HG03432 (cell line): ENCODE results near the gene ALLC.
"Not testable (repeated sequence)": the region's sequence is repeated elsewhere in the genome, so short reads cannot be mapped to it uniquely, and the experiment has no call there.

Experiments used
- ATAC-seq: cut with Tn5 transposase; IDR thresholded peaks from one replicate; pipeline ENCODE4 v1.9.1; 2021; ENCODE audit warnings: mild to moderate bottlenecking, moderate library complexity; ENCODE audit not compliant: unreplicated experiment

ALLC gene

DNA sequence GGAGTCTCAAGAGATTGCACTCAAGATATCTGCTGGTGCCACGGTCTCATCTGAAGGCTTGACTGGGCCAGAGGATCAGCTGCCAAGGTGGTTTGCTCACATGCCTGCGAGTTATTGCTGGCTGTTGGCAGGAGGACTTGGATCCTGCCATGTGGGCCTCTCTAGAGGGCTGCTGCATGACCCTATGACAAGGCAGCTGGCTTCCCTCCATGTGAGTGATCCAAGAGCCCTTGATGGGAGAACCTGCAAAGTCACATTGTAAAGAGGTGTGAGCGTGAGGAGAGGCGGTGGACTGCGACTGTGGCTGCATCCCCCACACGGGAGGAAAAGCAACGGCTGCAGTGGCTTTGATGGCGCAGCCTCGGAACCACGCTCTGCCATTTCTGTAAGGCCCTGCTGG lies 4.0 kb upstream of the ALLC start:
- ATAC-seq: no peak

DNA sequence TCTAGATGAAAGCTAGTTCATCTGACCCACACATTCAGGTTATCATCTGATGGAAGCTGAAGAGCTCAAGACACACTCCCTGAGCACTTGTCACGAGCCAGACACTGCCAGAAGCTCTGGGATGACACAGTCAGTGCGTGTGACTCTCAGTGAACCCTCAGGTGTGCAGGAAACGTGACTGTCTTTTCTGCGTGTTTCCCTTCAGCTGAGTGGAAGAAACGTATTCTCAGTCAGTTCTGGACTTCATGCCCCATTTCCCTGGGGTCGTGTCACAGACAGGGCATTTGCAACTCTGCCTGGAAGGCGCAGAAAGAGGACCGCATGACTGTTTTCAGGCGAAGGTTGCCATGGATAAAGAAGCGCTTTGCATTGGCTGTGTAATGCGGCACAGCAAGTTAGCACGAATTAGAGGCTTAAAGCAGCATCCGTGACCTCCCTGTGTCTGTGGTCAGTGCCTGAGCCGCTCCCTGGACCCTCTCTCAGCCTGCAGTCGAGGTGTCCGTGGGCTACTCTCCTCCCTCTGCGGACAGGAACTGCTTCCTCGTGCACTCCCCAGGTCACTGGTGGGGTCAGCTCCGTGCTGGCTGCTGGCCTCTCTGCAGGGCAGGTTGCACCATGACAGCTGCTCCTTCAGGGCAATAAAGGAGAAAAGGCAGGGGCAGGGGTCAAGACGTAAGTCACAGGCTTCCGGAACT lies 3.3 kb upstream of the ALLC start:
- no peak for ATAC-seq

DNA sequence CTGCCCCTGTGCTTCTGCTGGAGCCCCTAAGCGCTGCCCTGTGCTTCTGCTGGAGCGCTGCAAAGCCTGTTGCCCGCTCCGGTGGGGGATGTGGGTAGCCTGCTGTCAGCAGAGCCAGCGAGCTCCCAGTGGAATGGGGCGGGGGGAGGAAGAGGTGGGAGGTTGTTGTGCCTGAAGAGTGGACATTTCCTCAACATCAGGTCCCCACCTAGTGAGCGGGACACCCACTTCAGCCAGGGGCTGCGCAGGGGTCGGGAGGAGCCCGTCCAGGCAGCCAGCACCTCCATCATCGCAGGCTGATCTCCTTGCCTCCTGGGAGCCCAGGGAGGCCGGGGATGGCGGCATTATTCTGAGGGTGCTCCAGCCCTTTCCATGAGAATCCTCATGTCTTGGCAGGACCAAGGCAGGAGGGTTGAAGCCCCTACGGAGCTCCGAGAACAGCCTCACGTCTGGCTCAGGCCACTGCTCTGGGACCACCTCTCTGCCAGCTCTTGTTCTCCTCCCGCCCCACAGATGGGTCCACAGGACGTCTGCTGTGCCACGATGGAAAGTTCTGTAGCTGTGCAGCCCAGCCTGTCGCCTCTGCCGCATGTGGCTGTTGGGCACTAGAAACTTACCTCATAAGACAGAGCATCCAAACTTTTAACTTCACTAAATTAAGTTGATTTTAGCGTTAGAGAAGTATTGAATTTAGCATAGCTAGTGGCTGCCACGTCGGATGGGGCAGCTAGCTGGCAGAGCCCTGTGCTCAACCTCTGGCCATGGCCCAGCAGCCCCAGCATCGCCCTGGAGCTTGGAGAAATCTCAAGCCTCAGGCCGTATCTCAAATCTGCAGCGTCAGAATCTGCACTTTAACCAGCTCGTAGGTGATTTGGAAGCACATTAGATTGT lies 1.9 kb upstream of the ALLC start:
- ATAC-seq: no peak

DNA sequence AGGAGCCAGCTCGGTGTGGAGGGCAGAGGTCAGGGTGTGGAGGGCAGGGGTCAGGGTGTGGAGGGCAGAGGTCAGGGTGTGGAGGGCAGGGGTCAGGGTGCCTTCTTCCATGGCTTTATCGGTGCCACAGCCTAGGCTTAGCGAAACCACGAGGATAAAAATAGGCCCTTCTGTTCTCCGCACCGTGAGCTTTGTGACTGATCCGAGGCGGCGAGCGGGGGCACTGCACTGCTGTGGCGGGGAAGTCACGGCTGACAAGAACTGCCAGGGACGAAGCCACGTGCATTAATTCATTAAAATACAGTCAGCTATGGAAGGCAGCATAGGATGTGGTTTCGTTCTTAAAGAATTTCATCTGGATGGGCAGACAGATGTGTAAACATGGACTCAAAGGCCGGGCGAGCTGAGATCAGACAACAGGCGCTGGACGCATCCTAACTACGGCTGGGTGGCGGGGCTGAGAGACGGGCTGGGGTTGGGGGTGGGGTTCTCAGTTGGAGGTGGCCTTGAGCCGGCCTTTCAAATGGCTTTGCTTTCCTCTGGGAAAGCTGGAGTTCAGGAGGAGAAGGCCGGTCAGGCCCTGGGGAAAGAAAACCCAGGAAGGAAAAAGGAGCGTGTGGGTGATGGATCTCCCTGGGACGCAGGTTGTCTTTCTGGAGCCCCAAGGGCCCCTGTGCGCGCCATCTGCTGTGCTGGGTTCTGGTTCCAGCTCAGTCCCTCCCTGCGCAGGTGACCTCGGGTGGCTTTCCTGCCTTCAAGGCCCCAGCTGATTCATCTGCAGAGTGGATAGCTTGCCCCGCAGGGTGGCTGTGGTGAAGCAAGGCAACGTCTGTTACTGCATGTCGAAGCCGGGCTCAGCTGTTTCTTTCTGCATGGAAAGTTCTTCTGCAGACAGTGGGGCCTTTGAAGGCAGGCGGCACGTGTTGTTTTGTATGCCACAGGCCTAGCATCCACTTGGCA lies 958 bp upstream of the ALLC start:
- no peak for ATAC-seq

DNA sequence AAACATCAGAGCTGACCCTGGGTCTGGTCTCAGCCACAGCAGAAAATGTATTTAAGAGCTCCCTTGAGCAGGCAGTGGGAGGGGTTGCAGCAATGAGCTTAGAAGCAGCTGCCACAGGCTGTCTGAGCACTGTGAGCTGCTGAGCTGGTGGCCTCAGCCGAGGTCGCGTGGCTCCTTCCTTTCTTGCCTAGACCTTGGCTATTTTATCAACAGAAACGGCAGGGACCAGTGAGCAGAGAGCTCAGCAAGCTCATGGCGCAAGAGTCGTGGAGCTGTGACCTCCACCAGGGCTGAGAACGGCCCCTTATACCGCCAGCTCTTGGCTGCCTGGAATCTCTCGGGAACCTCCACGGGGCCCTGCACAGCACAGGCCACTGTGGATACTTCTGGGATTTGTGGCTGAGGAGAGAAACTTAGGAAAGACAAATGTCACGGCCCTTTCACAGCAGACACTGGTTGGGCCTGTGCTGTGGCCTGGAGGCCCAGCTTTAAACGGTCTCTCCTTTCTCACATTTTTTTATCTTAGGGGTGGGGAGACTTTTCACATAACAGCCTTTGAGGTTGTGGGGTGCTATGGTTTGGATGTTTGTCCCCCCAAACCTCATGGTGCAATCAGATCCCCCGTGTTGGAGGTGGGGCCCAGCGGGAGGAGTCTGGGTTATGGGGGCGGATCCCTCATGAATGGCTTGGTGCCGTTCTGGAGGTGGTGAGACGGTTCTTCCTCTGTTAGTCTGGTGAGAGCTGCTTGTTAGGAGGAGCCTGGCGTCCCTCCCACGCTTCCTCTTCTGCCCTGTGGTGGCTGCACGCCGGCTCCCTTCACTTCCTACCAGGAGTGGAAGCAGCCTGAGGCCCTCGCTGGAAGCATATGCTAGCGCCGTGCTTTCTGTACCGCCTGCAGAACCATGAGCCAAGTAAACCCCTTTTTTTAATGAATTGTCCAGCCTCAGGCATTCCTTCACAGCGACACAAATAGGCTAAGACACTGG lies 1.7 kb downstream of the ALLC start:
- no peak for ATAC-seq

DNA sequence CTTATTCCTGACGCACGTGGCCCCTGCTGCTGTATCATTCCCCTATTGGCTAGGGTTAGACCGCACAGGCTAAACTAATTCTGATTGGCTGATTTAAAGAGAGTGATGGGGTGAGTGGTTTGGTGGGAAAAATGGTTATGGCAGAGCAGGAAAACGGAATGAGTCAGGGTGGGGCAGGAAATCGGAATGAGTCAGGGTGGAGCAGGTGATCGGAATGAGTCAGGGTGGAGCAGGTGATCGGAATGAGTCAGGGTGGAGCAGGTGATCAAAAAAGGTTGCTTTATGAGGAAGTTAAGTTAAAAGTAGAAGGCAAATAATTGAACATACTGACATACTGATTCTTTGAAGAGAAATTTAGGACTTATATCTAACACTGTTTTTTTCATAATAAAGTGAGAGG lies 2.6 kb downstream of the ALLC start:
- not testable (repeated sequence) for ATAC-seq

DNA sequence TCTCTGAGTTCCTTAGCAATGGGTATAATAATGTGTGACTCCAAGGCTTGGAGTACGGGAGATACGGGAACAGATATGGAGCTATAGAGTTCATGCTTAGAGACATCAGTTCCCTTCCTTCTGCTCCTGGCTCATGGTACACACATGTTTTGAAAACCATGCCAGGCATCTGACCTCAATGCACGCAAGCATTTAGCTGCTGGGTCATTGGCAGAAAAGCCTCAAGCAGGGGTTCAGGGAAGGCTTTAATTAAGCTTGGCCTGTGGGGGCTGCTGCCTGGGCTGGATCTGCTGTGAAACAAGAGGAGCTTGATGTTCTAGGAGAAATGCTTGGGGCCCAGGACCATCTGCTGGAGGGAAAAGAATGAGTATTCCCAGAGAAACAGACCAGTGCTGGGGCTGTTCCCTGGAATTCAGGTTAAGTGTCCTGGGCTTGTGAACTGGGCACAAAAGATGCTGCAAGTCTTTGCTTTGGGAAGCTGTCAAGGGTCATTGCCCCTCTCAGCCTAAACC lies 3.2 kb downstream of the ALLC start:
- no peak for ATAC-seq

DNA sequence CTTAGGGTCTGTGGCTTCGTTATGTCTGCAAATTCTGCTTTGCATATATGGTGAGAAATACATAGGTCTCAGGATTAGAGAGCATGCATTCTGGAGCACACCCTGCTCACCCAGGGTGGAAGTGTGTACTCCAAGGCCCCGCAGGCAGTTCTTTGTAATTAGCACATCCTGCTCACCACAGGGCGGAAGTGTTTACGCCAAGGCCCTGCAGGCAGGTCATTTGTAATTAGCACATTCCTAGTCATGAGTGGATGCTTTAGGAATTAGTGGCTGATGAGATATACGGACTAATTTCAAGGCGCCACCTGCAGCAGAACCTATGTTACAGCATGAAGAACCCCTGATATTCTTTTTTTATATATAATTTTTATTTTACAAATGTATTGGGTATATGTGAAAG lies 4.2 kb downstream of the ALLC start:
- ATAC-seq: no peak

DNA sequence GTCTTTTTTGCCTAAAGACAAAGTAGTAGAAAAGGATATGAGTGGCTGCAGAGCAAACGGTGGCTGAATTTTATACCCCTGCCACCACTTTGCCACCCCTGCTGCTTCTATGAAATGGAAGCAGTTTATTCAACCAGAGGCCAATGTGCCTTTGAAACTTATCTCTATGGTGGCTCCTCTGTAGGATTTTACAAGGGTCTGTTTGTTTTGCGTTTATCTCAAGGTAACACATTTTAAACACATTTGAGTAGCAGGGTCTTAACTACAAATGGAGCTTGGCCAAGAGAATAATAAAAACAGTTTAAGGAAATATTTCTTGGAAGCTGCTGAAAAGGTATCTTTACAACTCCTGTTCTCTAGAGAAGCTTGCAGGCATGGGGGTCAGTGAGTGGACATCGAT lies 6.1 kb downstream of the ALLC start:
- ATAC-seq: no peak

DNA sequence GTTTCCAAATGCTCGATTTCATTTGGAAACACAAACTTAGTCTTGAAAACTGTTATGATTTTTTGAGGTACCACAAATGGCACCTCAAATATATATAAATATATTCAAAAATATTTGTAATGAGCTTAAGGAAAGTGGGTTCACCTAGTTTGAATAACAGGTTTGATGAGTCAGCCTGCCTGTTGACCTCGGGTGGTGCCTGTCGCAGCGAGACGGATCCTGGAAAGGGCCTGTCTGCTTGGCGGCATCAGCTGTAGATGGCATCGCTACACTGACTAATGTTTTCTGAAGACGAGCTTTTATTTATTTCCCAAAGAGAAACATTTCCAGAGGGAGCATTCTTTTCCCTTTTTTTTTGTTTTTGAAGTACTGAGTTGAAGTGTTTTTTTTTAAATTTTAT lies 6.9 kb downstream of the ALLC start:
- ATAC-seq: no peak

DNA sequence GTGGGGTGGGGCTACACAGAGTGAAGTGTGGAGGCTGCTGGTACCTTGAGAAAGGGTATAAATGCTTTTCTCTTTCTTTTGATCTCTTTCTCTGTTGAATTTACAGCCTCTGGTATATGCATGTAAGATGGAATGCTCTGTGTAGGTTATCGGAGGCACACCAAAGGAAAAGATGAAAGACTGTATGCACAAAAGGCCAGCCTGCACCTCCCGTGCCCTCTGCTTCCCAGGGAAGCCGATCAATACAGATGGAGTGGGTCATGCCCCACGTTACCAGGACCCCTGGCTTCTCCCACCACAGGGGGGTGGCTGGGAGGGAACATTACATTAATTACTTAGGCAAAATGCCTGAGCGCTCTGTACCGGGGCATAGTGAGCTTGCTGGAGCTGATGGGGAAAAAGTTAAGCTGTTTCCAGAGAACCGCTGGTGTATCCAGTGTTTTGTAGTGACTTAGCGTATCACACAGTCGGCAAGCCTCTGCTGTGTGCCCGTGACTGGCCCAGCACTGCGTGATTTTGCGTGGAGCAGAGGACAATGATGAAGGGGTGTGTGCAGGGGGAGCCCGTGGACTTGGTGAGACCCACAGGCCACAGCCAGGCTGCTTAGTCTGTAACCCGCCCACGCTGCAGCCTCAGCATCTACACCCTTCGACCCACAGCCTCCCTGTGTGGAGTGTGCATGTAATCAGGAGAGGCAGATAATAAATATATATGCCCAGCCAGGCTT lies 8.0 kb downstream of the ALLC start:
- no peak for ATAC-seq

DNA sequence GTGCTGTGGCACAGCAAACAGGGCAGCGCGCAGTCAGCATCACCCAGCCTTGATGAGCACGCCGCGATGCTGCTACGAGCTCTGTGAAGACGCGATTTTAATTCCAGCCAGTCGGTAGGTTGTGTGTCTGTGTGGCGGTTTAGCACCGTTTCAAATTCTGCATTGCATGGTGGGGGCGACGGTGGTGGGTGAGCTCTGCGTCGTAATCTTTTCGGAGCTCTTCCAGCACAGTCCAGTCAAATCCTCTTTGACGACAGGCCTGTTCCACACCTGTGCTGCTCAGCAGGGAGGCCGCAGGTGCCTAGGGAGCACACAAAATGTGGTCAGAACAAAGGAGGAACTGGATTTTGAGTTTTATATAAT lies 8.6 kb downstream of the ALLC start:
- ATAC-seq: no peak

DNA sequence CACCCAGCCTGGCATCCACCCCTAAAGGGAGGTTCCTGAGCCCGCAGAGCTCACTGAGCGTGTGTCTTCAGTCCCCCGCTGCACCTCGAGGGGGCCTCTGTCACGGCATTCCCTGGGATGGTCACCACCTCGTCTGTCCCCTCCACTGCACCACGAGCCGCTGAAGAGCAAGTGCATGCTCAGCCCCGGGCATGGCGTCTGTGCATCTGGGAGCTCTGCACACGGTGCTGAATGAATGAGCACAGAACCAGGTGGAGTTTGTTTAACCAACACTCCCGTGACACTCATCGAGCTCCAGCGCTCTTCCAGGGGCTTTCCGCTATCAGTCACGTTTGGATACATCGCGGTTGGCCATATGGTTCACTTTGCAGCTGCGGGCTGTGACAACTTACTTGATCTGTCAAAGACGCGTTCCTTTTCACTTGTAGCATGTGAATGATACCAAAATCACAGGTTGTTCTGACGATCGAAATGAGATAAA lies 9.2 kb downstream of the ALLC start:
- ATAC-seq: no peak

DNA sequence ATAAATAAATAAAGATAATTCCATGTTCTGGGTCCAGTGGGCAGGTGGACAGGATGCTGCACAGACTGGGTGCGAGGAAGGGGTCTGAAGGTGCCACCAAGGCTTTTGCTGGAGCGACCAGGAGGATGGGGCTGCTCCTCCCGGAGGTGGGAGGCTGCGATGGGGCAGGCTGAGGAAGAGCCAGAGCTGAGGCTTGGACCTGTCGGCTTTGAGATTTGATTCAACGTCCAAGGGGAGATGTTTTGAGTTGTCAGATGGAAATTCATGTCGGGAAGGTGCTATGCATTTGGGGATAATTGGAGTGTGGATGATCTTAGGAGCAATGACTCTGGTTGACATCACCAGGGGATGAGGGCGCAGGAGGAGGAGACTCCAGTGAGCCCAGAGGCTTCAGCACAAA lies 11.7 kb downstream of the ALLC start:
- ATAC-seq: no peak

DNA sequence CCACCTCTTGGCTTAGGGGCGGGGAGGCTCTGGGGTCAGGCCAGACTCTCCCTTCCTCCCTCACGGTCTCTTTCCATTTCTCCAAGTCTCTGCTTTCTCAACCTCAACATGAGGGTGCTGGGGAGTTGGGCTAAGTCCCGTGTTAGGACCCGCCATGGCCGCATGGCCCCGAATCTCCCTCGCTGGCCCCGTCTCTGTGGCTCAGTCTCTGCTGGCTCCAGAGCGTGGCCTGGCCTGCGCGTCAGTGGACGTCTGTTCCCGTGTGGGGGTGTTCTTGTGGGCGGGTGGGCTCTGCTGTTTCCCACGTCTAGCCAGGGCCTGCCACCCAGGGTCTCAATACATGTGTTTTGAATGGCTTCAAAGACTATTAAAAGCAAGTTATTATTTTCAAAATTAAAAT lies 12.4 kb downstream of the ALLC start:
- ATAC-seq: no peak

DNA sequence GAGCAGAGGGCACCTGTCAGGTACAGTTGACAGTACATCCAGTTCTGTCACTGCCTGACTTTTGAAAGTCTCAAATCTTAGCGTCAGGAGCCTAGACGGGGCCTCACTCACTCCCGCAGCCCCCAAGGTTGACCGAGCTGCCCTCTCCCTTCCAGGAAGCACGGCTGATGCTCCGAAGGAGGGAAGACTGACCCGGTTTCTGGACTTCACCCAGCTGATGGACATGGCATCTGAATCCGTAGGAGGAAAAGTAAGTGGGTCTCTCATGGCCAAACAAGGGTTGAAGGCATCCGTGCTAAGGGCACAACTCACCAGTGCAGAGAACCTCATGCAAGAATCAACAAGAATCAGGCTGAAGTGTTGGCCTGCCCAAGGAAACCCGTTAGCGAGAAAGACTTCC lies 12.9 kb downstream of the ALLC start:
- ATAC-seq: no peak

DNA sequence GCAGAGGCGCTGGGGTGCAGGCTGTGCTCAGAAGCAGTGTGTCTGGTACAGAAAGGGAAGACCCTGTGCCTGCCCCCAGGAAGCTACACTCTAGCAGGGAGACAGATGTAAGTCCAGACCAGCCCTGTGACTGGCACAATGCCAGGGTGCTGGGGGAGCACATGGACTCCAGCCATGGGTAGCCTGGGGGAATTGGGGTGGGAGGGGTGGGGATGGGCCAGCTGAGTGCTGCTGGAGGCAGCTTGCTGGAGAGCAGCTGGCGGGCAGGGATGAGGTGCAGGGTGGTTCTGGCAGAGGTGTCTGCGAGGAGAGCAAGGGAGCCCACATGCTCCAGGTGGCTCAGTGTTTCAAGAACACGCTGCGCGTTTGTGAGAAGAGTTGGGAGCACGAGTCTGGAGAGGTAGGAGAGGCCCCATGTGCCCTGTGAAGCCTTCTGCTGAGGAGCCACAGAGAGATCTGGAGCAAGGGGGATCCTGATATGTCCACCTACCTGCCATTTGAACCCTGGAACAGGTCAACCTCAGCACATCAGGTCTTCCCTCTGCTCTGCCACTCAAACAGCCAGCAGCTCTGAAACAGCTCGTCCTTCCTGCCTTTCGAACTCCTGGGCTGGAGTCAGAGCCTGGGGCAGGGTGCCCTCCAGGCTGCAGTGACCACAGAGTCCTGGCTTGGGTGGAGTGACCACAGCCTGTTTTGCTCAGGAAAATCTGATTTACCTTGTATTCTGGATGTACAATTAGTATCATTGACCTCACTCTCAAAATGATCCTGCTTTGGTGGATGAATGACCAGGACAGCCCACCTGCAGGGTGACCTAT lies 15.1 kb downstream of the ALLC start:
- no peak for ATAC-seq
